Fibroblast of villous mesenchyme (primary cell): ENCODE data around the gene GRAMD1B. TPM values are rescaled to one million over a fixed set of nuclear protein-coding genes. Genes with fewer than 3 reads are reported as not detected.

ENCODE experiments used
- DNase-seq: peaks from one replicate; pipeline ENCODE4 v3.0.0-alpha.2; 2010; ENCODE audit warnings: low read depth
- H3K4me3 ChIP-seq: 2 replicates; pipeline ENCODE4 v1.5.1; 2011; ENCODE audit warnings: low read depth, mild to moderate bottlenecking, low read length
- CTCF ChIP-seq: IDR thresholded peaks from 2 replicates; pipeline ENCODE4 v1.5.1; 2012; ENCODE audit warnings: low read depth, mild to moderate bottlenecking, low read length; ENCODE audit not compliant: insufficient read depth
- small RNA-seq: library from RNA; depleted of rRNA; stranded (forward); fragments of <200 nt; gene quantifications from one replicate; pipeline ENCODE3, GENCODE V24; 2012
- total RNA-seq: library from RNA; depleted of rRNA; stranded (reverse); fragments of >200 nt; gene quantifications from 2 replicates; pipeline ENCODE4 v1.2.3, GENCODE V29; 2012

GRAMD1B gene
- total RNA-seq, 1 donor = 6.0 TPM

GRCh38 chr11:123665306-123665705, 235.2 kb downstream of the GRAMD1B start:
- DNase-seq = no peak
- H3K4me3 ChIP-seq = no peak overlapping the region
- TF ChIP-seq CTCF = no peak

GRCh38 chr11:123670081-123670480, 240.0 kb downstream of the GRAMD1B start:
- H3K4me3 ChIP-seq = no peak overlapping the region
- TF ChIP-seq CTCF = no peak
- DNase-seq = no peak

GRCh38 chr11:123671534-123671933, 241.5 kb downstream of the GRAMD1B start:
- H3K4me3 ChIP-seq = no peak overlapping the region
- DNase-seq = no peak
- no peak for TF ChIP-seq CTCF

GRCh38 chr11:123672568-123672967, 242.5 kb downstream of the GRAMD1B start:
- H3K4me3 ChIP-seq = no peak overlapping the region
- no peak for TF ChIP-seq CTCF
- DNase-seq = no peak

- DNase-seq = no peak
- no peak for TF ChIP-seq CTCF
- no peak overlapping the region for H3K4me3 ChIP-seq
These were observed 244.2 kb downstream of the GRAMD1B start for GRCh38 chr11:123674297-123674696.

Small RNAs within 50 kb of the gene (small RNA-seq; reads per million reads assigned to genes)
- not detected for gene MIR4493

Other genes with a start within 250 kb of the GRAMD1B start
- gene CLMP, start 235.0 kb upstream of the GRAMD1B start, total RNA-seq = 115 and 147 TPM in 2 replicates
- under 0.01 and 0.43 TPM in 2 replicates for gene SCN3B, start 224.4 kb downstream of the GRAMD1B start, total RNA-seq